Breast epithelium (tissue), 3 donors: ENCODE data around the gene AKAP10.

Experiments
- POLR2A ChIP-seq: fragments of 450-650 bp; IDR thresholded peaks from one replicate; pipeline ENCODE4 v1.6.1; 2016; ENCODE audit warnings: antibody characterized with exemption, mild to moderate bottlenecking, moderate library complexity
- POLR2AphosphoS5 ChIP-seq, 3 donors: sonication (generic); formaldehyde crosslinking; IDR thresholded peaks; one replicate each; pipeline ENCODE4 v1.6.1; 2017; ENCODE audit warnings: antibody characterized with exemption in 3 of 3
- TF ChIP-seq, protein P1 (sequence below), 3 donors: fragments of 450-650 bp; IDR thresholded peaks; one replicate each; pipeline ENCODE4 v1.5.1; 2016 to 2017; ENCODE audit warnings: antibody characterized with exemption in 3 of 3, mild to moderate bottlenecking in 3 of 3, moderate library complexity in 3 of 3

DNA sequence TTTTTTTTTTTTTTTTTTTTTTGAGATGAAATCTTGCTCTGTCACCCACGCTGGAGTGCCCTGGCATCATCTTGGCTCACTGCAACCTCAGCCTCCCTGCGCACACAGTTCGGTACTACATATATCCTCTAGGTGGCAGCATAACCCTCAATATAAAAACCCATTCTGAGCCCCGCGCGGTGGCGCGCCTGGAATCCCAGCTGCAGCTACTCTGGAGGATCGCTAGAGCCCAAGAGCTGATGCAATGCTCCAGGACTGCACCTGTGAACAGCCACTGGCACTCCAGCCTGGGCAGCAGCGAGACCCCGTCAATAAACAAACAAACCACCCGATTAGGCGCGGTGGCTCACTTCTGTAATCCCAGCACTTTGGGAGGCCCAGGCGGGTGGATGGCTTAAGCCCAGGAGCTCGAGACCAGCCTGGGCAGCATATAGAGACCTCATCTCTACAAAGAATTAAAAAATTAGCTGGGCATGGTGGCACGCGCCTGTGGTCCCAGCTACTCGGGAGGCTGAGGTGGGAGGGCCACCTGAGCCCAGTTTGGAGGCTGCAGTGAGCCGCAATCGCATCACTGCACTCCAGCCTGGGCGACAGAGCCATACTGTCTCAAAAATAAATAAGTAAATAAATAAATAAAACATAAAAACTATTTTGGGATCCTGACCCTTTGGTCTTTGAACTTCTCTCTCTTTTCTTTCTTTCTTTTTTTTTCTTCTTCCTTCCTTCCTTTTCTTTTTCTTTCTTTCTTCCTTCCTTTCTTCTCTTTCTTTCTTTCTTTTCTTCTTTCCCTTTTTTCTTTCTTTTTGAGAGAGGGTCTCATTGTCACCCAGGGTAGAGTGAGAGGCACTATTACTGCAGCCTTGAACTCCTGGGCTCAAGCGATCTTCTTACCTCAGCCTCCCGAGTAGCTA, 15.4 kb upstream of the AKAP10 start:
- no peak for TF ChIP-seq POLR2A
- TF ChIP-seq, protein P1, sequence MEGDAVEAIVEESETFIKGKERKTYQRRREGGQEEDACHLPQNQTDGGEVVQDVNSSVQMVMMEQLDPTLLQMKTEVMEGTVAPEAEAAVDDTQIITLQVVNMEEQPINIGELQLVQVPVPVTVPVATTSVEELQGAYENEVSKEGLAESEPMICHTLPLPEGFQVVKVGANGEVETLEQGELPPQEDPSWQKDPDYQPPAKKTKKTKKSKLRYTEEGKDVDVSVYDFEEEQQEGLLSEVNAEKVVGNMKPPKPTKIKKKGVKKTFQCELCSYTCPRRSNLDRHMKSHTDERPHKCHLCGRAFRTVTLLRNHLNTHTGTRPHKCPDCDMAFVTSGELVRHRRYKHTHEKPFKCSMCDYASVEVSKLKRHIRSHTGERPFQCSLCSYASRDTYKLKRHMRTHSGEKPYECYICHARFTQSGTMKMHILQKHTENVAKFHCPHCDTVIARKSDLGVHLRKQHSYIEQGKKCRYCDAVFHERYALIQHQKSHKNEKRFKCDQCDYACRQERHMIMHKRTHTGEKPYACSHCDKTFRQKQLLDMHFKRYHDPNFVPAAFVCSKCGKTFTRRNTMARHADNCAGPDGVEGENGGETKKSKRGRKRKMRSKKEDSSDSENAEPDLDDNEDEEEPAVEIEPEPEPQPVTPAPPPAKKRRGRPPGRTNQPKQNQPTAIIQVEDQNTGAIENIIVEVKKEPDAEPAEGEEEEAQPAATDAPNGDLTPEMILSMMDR (IDR thresholded peaks at IDR 0.05) = peak; percentile 56 to 86 (median 82)
- TF ChIP-seq POLR2AphosphoS5 (IDR thresholded peaks at IDR 0.05) = peak in 1 of 3 donors; percentile 26
